HEK293 (cell line): ENCODE results near the gene RNF214.

Experiments used
- CTCF ChIP-seq: fragments of 450-650 bp; formaldehyde crosslinking; IDR thresholded peaks from 2 replicates; pipeline ENCODE4 v1.5.1; 2016; ENCODE audit warnings: missing biosample characterization, missing genetic modification characterization
- YY1 ChIP-seq: fragments of 450-650 bp; formaldehyde crosslinking; IDR thresholded peaks from 2 replicates; pipeline ENCODE4 v1.5.1; 2018; ENCODE audit warnings: missing biosample characterization, missing genetic modification characterization
- ZBTB1 ChIP-seq: fragments of 450-650 bp; formaldehyde crosslinking; IDR thresholded peaks from 2 replicates; pipeline ENCODE4 v1.5.1; 2016; ENCODE audit warnings: missing biosample characterization, missing genetic modification characterization
- ZBTB10 ChIP-seq: fragments of 450-650 bp; formaldehyde crosslinking; IDR thresholded peaks from 2 replicates; pipeline ENCODE4 v1.5.1; 2016; ENCODE audit warnings: missing biosample characterization, missing genetic modification characterization
- ZBTB21 ChIP-seq: fragments of 450-650 bp; formaldehyde crosslinking; IDR thresholded peaks from 2 replicates; pipeline ENCODE4 v1.5.1; 2017; ENCODE audit warnings: missing biosample characterization, missing genetic modification characterization
- ZFP3 ChIP-seq: fragments of 450-650 bp; formaldehyde crosslinking; IDR thresholded peaks from 2 replicates; pipeline ENCODE4 v1.5.1; 2016; ENCODE audit warnings: low read depth, missing biosample characterization, missing genetic modification characterization
- ZNF133 ChIP-seq: fragments of 450-650 bp; formaldehyde crosslinking; IDR thresholded peaks from 2 replicates; pipeline ENCODE4 v1.5.1; 2016; ENCODE audit warnings: missing biosample characterization, missing genetic modification characterization
- ZNF239 ChIP-seq: fragments of 450-650 bp; formaldehyde crosslinking; IDR thresholded peaks from 2 replicates; pipeline ENCODE4 v1.5.1; 2016; ENCODE audit warnings: missing biosample characterization, missing genetic modification characterization
- ZNF274 ChIP-seq, 2 experiments: fragments of 200-500 bp in 1 of 2; fragments of 450-650 bp in 1 of 2; sonication (Bioruptor generic) in 1 of 2; formaldehyde crosslinking in 1 of 2; IDR thresholded peaks; 2 replicates each; pipeline versions ENCODE4 v1.5.1 to v1.6.1; 2014 to 2016; ENCODE audit warnings: borderline replicate concordance in 1 of 2, inconsistent platforms in 1 of 2, low read length in 1 of 2, missing biosample characterization in 1 of 2, missing genetic modification characterization in 1 of 2
- ZNF510 ChIP-seq: fragments of 450-650 bp; formaldehyde crosslinking; IDR thresholded peaks from 2 replicates; pipeline ENCODE4 v1.5.1; 2018; ENCODE audit warnings: mild to moderate bottlenecking, missing genetic modification characterization, missing biosample characterization; ENCODE audit not compliant: insufficient replicate concordance
- ZNF610 ChIP-seq: fragments of 450-650 bp; formaldehyde crosslinking; IDR thresholded peaks from 2 replicates; pipeline ENCODE4 v1.5.1; 2016; ENCODE audit warnings: missing biosample characterization, missing genetic modification characterization, borderline replicate concordance
- TF ChIP-seq, protein P1 (sequence below): fragments of 450-650 bp; formaldehyde crosslinking; IDR thresholded peaks from 2 replicates; pipeline ENCODE4 v1.5.1; 2016; ENCODE audit warnings: missing biosample characterization, missing genetic modification characterization
- TF ChIP-seq, protein P2 (sequence below): fragments of 450-650 bp; formaldehyde crosslinking; IDR thresholded peaks from 2 replicates; pipeline ENCODE4 v1.5.1; 2016; ENCODE audit warnings: missing biosample characterization, missing genetic modification characterization

- TF ChIP-seq CTCF (no peak), ZBTB21 (no peak), ZFP3 (tag by site-specific recombination) (no peak), ZBTB1 (tag by site-specific recombination) (no peak), ZNF239 (tag by site-specific recombination) (no peak), ZNF510 (no peak), ZNF610 (tag by site-specific recombination) (no peak), YY1 (tag by site-specific recombination) (no peak), ZNF274 (IDR thresholded peaks at IDR 0.05; ENCODE audit: low read length) (no peak), ZNF274 (tag by site-specific recombination; IDR thresholded peaks at IDR 0.05; ENCODE audit: borderline replicate concordance) (no peak), ZNF133 (tag by site-specific recombination) (no peak), ZBTB10 (tag by site-specific recombination) (no peak)
- TF ChIP-seq, protein P1, sequence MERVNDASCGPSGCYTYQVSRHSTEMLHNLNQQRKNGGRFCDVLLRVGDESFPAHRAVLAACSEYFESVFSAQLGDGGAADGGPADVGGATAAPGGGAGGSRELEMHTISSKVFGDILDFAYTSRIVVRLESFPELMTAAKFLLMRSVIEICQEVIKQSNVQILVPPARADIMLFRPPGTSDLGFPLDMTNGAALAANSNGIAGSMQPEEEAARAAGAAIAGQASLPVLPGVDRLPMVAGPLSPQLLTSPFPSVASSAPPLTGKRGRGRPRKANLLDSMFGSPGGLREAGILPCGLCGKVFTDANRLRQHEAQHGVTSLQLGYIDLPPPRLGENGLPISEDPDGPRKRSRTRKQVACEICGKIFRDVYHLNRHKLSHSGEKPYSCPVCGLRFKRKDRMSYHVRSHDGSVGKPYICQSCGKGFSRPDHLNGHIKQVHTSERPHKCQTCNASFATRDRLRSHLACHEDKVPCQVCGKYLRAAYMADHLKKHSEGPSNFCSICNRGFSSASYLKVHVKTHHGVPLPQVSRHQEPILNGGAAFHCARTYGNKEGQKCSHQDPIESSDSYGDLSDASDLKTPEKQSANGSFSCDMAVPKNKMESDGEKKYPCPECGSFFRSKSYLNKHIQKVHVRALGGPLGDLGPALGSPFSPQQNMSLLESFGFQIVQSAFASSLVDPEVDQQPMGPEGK (tag by site-specific recombination): no peak
- TF ChIP-seq, protein P2, sequence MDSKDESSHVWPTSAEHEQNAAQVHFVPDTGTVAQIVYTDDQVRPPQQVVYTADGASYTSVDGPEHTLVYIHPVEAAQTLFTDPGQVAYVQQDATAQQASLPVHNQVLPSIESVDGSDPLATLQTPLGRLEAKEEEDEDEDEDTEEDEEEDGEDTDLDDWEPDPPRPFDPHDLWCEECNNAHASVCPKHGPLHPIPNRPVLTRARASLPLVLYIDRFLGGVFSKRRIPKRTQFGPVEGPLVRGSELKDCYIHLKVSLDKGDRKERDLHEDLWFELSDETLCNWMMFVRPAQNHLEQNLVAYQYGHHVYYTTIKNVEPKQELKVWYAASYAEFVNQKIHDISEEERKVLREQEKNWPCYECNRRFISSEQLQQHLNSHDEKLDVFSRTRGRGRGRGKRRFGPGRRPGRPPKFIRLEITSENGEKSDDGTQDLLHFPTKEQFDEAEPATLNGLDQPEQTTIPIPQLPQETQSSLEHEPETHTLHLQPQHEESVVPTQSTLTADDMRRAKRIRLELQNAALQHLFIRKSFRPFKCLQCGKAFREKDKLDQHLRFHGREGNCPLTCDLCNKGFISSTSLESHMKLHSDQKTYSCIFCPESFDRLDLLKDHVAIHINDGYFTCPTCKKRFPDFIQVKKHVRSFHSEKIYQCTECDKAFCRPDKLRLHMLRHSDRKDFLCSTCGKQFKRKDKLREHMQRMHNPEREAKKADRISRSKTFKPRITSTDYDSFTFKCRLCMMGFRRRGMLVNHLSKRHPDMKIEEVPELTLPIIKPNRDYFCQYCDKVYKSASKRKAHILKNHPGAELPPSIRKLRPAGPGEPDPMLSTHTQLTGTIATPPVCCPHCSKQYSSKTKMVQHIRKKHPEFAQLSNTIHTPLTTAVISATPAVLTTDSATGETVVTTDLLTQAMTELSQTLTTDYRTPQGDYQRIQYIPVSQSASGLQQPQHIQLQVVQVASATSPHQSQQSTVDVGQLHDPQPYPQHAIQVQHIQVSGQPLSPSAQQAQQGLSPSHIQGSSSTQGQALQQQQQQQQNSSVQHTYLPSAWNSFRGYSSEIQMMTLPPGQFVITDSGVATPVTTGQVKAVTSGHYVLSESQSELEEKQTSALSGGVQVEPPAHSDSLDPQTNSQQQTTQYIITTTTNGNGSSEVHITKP (tag by site-specific recombination): no peak
Measured at GRCh38 chr11:117300773-117301172, 68.3 kb downstream of the RNF214 start.
